Panc1 (cell line): ENCODE measurements around the gene C1orf159. TPM values are rescaled to one million over a fixed set of nuclear protein-coding genes. Genes with fewer than 3 reads are reported as not detected.
"Not testable (repeated sequence)": the region's sequence is repeated elsewhere in the genome, so short reads cannot be mapped to it uniquely, and the experiment has no call there.

Source experiments
- ATAC-seq: fragments of 200-7000 bp; cut with Tn5 transposase; 2 replicates; pipeline ENCODE4 v1.9.1; 2020; ENCODE audit warnings: mild to moderate bottlenecking, moderate library complexity
- BruUV-seq: library from RNA; stranded (reverse); fragments of 400-500 nt; replicated peaks from 2 replicates; lab custom pipeline; 2021; lab: Mats Ljungman, UMichigan
- CTCF ChIA-PET: fragments of 300-600 bp; sonication (Branson Sonifier 250); formaldehyde crosslinking; loops from one replicate; lab custom pipeline; 2022; ENCODE audit warnings: antibody characterized with exemption; lab: Charles Lee
- POLR2A ChIA-PET: fragments of 300-600 bp; sonication (Branson Sonifier 250); formaldehyde crosslinking; loops from one replicate; lab custom pipeline; 2022; ENCODE audit warnings: antibody characterized with exemption; lab: Charles Lee
- DNase-seq: peaks from one replicate; pipeline ENCODE4 v3.0.0-alpha.2; 2010; ENCODE audit warnings: low read depth, low spot score
- H3K27ac ChIP-seq: 2 replicates; pipeline ENCODE4 v1.5.1; 2011; ENCODE audit warnings: mild to moderate bottlenecking, low read length, inconsistent platforms
- H3K27me3 ChIP-seq: fragments of 200-500 bp; sonication (Bioruptor generic); 2 replicates; pipeline ENCODE4 v1.6.0; 2014; ENCODE audit warnings: low read length, inconsistent platforms; ENCODE audit not compliant: control insufficient read depth, insufficient read depth
- H3K36me3 ChIP-seq: fragments of 200-500 bp; sonication (Bioruptor generic); 2 replicates; pipeline ENCODE4 v1.5.1; 2014; ENCODE audit warnings: inconsistent platforms, mild to moderate bottlenecking, low read length, moderate library complexity; ENCODE audit not compliant: control insufficient read depth, insufficient read depth
- H3K4me1 ChIP-seq: 2 replicates; pipeline ENCODE4 v1.5.1; 2011; ENCODE audit warnings: inconsistent platforms, mild to moderate bottlenecking, low read length, moderate library complexity; ENCODE audit not compliant: control insufficient read depth, insufficient read depth
- H3K4me3 ChIP-seq, 2 experiments: 2 replicates each; pipeline ENCODE4 v1.5.1; 2011 to 2012; ENCODE audit warnings: low read depth in 2 of 2, low read length in 2 of 2, mild to moderate bottlenecking in 2 of 2, inconsistent platforms in 1 of 2, moderate library complexity in 1 of 2
- H3K9me3 ChIP-seq: fragments of 200-500 bp; sonication (Bioruptor generic); 2 replicates; pipeline ENCODE4 v1.5.1; 2014; ENCODE audit warnings: low read depth, mild to moderate bottlenecking, inconsistent platforms, low read length, moderate library complexity; ENCODE audit not compliant: control insufficient read depth, insufficient read depth
- POLR2AphosphoS5 ChIP-seq: IDR thresholded peaks from 2 replicates; pipeline ENCODE4 v1.6.1; 2012; ENCODE audit warnings: mild to moderate bottlenecking, low read depth, low read length, moderate library complexity
- SIN3A ChIP-seq: IDR thresholded peaks from 2 replicates; pipeline ENCODE4 v1.6.1; 2012; ENCODE audit warnings: low read depth, mild to moderate bottlenecking, low read length, moderate library complexity, borderline replicate concordance; ENCODE audit not compliant: insufficient read depth
- TCF7L2 ChIP-seq: IDR thresholded peaks from 2 replicates; pipeline ENCODE4 v1.6.1; 2011; ENCODE audit warnings: mild to moderate bottlenecking, low read depth, low read length, inconsistent platforms
- in situ Hi-C: cut with HindIII; loops from 2 replicates; pipeline ENCODE4 v1.10.0; 2016; ENCODE audit warnings: low sequenced_read_pairs, low pct_unique_long_range_greater_than_20kb
- intact Hi-C: fragments of 100-400 bp; cut with micrococcal nuclease; formaldehyde crosslinking; loops from one replicate; pipeline ENCODE4 v1.10.0; 2022; ENCODE audit not compliant: unreplicated experiment
- total RNA-seq: library from RNA; stranded (reverse); gene quantifications from one replicate; pipeline ENCODE4 v1.2.1, GENCODE V29; 2021; ENCODE audit not compliant: unreplicated experiment
- TF ChIP-seq, protein P1 (sequence below), 2 experiments: IDR thresholded peaks; 2 replicates each; pipeline ENCODE4 v1.6.1; 2011 to 2012; ENCODE audit warnings: low read depth in 2 of 2, control low read depth in 1 of 2, low read length in 1 of 2, mild to moderate bottlenecking in 1 of 2, moderate library complexity in 1 of 2; ENCODE audit not compliant: insufficient read depth in 1 of 2

Gene C1orf159
- total RNA-seq, 1 experiment from 2014 or later = 28.8 TPM

DNA sequence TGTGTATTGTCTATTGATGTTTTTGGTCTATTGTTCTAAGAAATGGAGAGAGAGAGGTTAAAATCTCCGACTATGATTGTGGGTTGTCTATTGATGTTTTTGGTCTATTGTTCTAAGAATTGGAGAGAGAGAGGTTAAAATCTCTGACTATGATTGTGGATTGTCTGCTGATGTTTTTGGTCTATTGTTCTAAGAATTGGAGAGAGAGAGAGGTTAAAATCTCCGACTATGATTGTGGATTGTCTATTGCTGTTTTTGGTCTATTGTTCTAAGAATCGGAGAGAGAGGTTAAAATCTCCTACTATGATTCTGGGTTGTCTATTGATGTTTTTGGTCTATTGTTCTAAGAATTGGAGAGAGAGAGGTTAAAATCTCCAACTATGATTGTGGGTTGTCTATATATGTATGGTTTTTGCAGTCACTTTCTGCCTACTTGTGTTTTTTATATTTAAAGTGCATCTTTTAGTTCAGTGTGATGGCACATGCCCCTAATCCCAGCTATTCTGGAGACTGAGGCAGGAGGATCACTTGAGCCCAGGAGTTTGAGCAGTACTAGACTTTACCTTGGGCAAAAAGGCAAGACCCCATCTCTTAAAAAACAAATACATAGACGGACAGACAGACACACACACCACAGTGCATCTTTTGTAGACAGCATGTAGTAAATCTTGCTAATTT, 16.2 kb downstream of the C1orf159 start:
- no peak overlapping the region for H3K4me3 ChIP-seq
- CTCF ChIA-PET = no interaction called here
- no peak for ATAC-seq
- BruUV-seq = TSS peak; percentile 94
- no peak overlapping the region for H3K27ac ChIP-seq
- H3K27me3 ChIP-seq = no peaks in the 10 kb centered on the region
- intact Hi-C loops (no loop called here), in situ Hi-C loops (no loop called here)
- no peak for DNase-seq
- TF ChIP-seq, protein P1, sequence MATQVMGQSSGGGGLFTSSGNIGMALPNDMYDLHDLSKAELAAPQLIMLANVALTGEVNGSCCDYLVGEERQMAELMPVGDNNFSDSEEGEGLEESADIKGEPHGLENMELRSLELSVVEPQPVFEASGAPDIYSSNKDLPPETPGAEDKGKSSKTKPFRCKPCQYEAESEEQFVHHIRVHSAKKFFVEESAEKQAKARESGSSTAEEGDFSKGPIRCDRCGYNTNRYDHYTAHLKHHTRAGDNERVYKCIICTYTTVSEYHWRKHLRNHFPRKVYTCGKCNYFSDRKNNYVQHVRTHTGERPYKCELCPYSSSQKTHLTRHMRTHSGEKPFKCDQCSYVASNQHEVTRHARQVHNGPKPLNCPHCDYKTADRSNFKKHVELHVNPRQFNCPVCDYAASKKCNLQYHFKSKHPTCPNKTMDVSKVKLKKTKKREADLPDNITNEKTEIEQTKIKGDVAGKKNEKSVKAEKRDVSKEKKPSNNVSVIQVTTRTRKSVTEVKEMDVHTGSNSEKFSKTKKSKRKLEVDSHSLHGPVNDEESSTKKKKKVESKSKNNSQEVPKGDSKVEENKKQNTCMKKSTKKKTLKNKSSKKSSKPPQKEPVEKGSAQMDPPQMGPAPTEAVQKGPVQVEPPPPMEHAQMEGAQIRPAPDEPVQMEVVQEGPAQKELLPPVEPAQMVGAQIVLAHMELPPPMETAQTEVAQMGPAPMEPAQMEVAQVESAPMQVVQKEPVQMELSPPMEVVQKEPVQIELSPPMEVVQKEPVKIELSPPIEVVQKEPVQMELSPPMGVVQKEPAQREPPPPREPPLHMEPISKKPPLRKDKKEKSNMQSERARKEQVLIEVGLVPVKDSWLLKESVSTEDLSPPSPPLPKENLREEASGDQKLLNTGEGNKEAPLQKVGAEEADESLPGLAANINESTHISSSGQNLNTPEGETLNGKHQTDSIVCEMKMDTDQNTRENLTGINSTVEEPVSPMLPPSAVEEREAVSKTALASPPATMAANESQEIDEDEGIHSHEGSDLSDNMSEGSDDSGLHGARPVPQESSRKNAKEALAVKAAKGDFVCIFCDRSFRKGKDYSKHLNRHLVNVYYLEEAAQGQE (IDR thresholded peaks at IDR 0.05; ENCODE audit: insufficient read depth in 1 of 2, low read depth in 2 of 2, low read length in 1 of 2) = no peak
- no peak for TF ChIP-seq TCF7L2
- no peaks in the 10 kb centered on the region for H3K4me1 ChIP-seq
- POLR2A ChIA-PET = no interaction called here
- H3K36me3 ChIP-seq = no peaks in the 10 kb centered on the region
- H3K9me3 ChIP-seq = peaks cover 3% of the 10 kb centered on the region; the same call in 1 of the 2 replicates

GRCh38 chr1:1098681-1099421, 17.0 kb downstream of the C1orf159 start:
- intact Hi-C loops = no loop called here
- H3K4me3 ChIP-seq = no peak overlapping the region
- no peak overlapping the region for H3K27ac ChIP-seq
- no peaks in the 10 kb centered on the region for H3K4me1 ChIP-seq
- ChIA-PET POLR2A (no interaction called here), CTCF (no interaction called here)
- DNase-seq = no peak
- TF ChIP-seq TCF7L2 (no peak), SIN3A (no peak), POLR2AphosphoS5 (no peak)
- TF ChIP-seq, protein P1 (IDR thresholded peaks at IDR 0.05; ENCODE audit: insufficient read depth in 1 of 2, low read depth in 2 of 2, low read length in 1 of 2) = no peak
- H3K36me3 ChIP-seq = no peaks in the 10 kb centered on the region
- no peaks in the 10 kb centered on the region for H3K27me3 ChIP-seq
- H3K9me3 ChIP-seq = peaks cover 3% of the 10 kb centered on the region; the same call in 1 of the 2 replicates
- in situ Hi-C loops = no loop called here
- ATAC-seq = no peak
- BruUV-seq = no TSS peak

DNA sequence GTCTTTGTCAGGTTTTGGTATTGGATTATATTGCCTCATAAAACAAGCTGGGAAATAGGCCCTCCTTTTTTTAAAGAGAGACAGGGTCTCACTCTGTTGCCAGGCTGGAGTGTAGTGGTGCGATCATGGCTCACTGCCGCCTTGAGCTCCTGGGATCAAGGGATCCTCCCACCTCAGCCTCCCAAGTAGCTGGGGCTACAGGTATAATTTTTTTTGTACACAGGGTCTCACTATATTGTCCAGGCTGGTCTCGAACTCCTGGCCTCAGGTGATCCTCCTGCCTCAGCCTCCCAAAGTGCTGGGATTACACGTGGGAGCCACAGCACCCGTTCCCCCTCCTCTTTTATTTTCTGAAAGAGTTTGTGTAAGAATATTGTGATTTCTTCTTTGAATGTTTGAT, 19.8 kb downstream of the C1orf159 start:
- H3K36me3 ChIP-seq, H3K9me3 ChIP-seq, H3K27me3 ChIP-seq, H3K4me3 ChIP-seq, H3K4me1 ChIP-seq, BruUV-seq, H3K27ac ChIP-seq, CTCF ChIA-PET, ATAC-seq, DNase-seq, intact Hi-C loops, in situ Hi-C loops: not testable (repeated sequence)
- POLR2A ChIA-PET = interaction anchor here (0.5 kb wide), 1 partner anchor 9 kb away, joined by 3 read pairs; no protein-coding TSS in a partner anchor
